ENCODE results near the gene FOXO3. TPM values are rescaled to one million over a fixed set of nuclear protein-coding genes. Genes with fewer than 3 reads are reported as not detected.

The FOXO3 gene
- polyA plus RNA-seq, 1 of the 3 experiments (the other 2 are of a cell fraction), result 8.1 TPM

DNA sequence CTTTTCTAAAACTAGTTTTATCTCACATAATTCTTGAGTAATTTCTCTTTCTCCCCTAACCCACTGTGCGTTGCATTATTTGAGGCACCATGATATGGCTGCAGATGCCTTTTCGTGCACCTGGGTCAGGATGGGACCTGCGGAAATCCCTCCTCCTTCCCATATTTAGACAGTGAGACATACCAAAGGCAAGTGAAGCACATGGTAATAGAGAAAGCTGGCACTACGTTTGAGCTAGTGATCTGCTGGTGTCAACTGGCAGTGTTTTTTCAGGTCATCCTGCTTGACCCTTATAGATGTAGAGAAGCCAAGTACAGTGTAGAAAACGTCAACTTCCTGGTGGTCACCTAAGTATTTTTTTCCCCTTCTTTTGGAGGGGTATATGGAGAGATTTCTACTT lies 71.7 kb downstream of the FOXO3 start:
- no peak overlapping the region for H3K4me2 ChIP-seq
- POLR2A ChIA-PET, result no interaction called here
- H3K4me1 ChIP-seq (ENCODE audit: control insufficient read depth in 1 of 2, insufficient read depth in 2 of 2, low read depth in 1 of 2, low read length in 1 of 2), result peaks cover 14 to 41% of the 10 kb centered on the region in 2 experiments; a peak in 3 of 4 replicates
- H3K36me3 ChIP-seq (replicated peaks in 1 of 2; ENCODE audit: control insufficient read depth in 1 of 2, insufficient read depth in 2 of 2, low read length in 1 of 2), result no peaks in the 10 kb centered on the region
- peaks cover 80% of the 10 kb centered on the region for H3K79me2 ChIP-seq (ENCODE audit: insufficient read depth)
- H3K9me2 ChIP-seq, result no peaks in the 10 kb centered on the region
- H4K20me1 ChIP-seq (ENCODE audit: insufficient read depth), result peaks cover 83% of the 10 kb centered on the region
- no peaks in the 10 kb centered on the region for H3F3A ChIP-seq (replicated peaks; ENCODE audit: insufficient read depth)
- no peaks in the 10 kb centered on the region for H3K9me3 ChIP-seq
- CTCF ChIA-PET, result no interaction called here
- TF ChIP-seq NFIC (IDR thresholded peaks at IDR 0.05; ENCODE audit: borderline replicate concordance) (no peak), CHD2 (IDR thresholded peaks at IDR 0.05; ENCODE audit: low read length, partially characterized antibody) (no peak), SMC3 (IDR thresholded peaks at IDR 0.05; ENCODE audit: low read depth, low read length) (no peak), GABPA (IDR thresholded peaks at IDR 0.05; ENCODE audit: low read depth) (no peak), MEF2A (IDR thresholded peaks at IDR 0.05; ENCODE audit: borderline replicate concordance, low read depth) (no peak), ELF1 (IDR thresholded peaks at IDR 0.05) (no peak), JUND (IDR thresholded peaks at IDR 0.05) (no peak), TEAD4 (IDR thresholded peaks at IDR 0.05; ENCODE audit: borderline replicate concordance, insufficient read depth) (no peak), EZH2phosphoT487 (IDR thresholded peaks at IDR 0.05; ENCODE audit: borderline replicate concordance, low read depth) (no peak), SIN3A (IDR thresholded peaks at IDR 0.05; ENCODE audit: borderline replicate concordance, low read depth, low read length) (no peak), TCF12 (IDR thresholded peaks at IDR 0.05) (no peak), MXI1 (IDR thresholded peaks at IDR 0.05; ENCODE audit: low read depth, low read length) (no peak), EP300 (IDR thresholded peaks at IDR 0.05; ENCODE audit: borderline replicate concordance in 1 of 2, low read depth in 1 of 2, low read length in 1 of 2) (no peak), GATA2 (CRISPR knock-in tag; IDR thresholded peaks at IDR 0.05) (no peak), FOXJ3 (CRISPR knock-in tag; IDR thresholded peaks at IDR 0.05) (no peak), NRF1 (IDR thresholded peaks at IDR 0.05; ENCODE audit: low read depth, low read length) (no peak)
- TF ChIP-seq, protein P1, sequence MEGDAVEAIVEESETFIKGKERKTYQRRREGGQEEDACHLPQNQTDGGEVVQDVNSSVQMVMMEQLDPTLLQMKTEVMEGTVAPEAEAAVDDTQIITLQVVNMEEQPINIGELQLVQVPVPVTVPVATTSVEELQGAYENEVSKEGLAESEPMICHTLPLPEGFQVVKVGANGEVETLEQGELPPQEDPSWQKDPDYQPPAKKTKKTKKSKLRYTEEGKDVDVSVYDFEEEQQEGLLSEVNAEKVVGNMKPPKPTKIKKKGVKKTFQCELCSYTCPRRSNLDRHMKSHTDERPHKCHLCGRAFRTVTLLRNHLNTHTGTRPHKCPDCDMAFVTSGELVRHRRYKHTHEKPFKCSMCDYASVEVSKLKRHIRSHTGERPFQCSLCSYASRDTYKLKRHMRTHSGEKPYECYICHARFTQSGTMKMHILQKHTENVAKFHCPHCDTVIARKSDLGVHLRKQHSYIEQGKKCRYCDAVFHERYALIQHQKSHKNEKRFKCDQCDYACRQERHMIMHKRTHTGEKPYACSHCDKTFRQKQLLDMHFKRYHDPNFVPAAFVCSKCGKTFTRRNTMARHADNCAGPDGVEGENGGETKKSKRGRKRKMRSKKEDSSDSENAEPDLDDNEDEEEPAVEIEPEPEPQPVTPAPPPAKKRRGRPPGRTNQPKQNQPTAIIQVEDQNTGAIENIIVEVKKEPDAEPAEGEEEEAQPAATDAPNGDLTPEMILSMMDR (IDR thresholded peaks at IDR 0.05), result no peak
- TF ChIP-seq, protein P2, sequence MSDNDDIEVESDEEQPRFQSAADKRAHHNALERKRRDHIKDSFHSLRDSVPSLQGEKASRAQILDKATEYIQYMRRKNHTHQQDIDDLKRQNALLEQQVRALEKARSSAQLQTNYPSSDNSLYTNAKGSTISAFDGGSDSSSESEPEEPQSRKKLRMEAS (IDR thresholded peaks at IDR 0.05; ENCODE audit: low read depth), result no peak
- TF ChIP-seq, protein P3, sequence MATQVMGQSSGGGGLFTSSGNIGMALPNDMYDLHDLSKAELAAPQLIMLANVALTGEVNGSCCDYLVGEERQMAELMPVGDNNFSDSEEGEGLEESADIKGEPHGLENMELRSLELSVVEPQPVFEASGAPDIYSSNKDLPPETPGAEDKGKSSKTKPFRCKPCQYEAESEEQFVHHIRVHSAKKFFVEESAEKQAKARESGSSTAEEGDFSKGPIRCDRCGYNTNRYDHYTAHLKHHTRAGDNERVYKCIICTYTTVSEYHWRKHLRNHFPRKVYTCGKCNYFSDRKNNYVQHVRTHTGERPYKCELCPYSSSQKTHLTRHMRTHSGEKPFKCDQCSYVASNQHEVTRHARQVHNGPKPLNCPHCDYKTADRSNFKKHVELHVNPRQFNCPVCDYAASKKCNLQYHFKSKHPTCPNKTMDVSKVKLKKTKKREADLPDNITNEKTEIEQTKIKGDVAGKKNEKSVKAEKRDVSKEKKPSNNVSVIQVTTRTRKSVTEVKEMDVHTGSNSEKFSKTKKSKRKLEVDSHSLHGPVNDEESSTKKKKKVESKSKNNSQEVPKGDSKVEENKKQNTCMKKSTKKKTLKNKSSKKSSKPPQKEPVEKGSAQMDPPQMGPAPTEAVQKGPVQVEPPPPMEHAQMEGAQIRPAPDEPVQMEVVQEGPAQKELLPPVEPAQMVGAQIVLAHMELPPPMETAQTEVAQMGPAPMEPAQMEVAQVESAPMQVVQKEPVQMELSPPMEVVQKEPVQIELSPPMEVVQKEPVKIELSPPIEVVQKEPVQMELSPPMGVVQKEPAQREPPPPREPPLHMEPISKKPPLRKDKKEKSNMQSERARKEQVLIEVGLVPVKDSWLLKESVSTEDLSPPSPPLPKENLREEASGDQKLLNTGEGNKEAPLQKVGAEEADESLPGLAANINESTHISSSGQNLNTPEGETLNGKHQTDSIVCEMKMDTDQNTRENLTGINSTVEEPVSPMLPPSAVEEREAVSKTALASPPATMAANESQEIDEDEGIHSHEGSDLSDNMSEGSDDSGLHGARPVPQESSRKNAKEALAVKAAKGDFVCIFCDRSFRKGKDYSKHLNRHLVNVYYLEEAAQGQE (IDR thresholded peaks at IDR 0.05; ENCODE audit: low read depth, low read length), result no peak
- no peak overlapping the region for H2AFZ ChIP-seq (ENCODE audit: low read depth)
- no peak overlapping the region for H3K4me3 ChIP-seq (ENCODE audit: low read depth in 2 of 2, low read length in 1 of 2)
- 79% methylated on average over 5 of the region's 5 CpGs for WGBS (ENCODE audit: low lambda C conversion rate)
- H3K27ac ChIP-seq (ENCODE audit: low read depth in 2 of 2, low read length in 1 of 2), result no peak overlapping the region; a peak in 1 of 4 replicates
- no peaks in the 10 kb centered on the region for H3K27me3 ChIP-seq (ENCODE audit: insufficient read depth)
- H3K9ac ChIP-seq, result no peak overlapping the region
- no peak for DNase-seq

All from SK-N-SH (cell line).